Measurements from ENCODE around the gene SAG.

Gene SAG

DNA sequence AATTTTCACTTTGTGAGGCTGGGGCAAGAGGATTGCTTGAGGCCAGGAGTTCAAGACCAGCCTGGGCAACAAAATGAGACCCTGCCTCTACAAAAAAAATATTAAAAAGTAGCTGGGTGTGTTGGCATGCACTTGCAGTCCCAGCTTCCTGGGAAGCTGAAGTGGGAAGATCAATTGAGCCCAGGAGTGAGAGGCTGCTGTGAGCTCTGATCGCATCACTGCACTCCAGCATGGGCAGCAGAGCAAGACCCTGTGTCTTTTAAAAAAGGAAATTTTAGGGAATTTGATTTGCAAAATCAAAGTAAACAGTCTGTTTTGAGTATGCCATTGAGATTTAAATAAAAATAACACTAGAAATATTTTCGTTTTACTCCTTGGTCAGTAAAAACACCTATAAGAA, 28.7 kb upstream of the SAG start:
- peaks cover 0 to 5% of the 10 kb centered on the region in 2 experiments for H3K4me1 ChIP-seq (ENCODE audit: control insufficient read depth in 1 of 2, insufficient read depth in 2 of 2, low read length in 2 of 2)
- H4K12ac ChIP-seq (ENCODE audit: low read depth, low read length), result no peak overlapping the region
- H2AFZ ChIP-seq (ENCODE audit: insufficient read depth, low read length, poor library complexity), result no peak overlapping the region
- H4K91ac ChIP-seq (ENCODE audit: low read depth, low read length), result no peak overlapping the region
- H2BK5ac ChIP-seq (ENCODE audit: low read depth, low read length, poor library complexity), result no peak overlapping the region
- no peak overlapping the region for H3K18ac ChIP-seq (ENCODE audit: low read length)
- H3K79me1 ChIP-seq (ENCODE audit: low read length), result no peaks in the 10 kb centered on the region
- no peak overlapping the region for H3K23ac ChIP-seq (ENCODE audit: low read length)
- WGBS (ENCODE audit: extremely low coverage, insufficient coverage, insufficient read length), result no CpG with 5 or more reads among the region's 2 CpGs
- H2AK5ac ChIP-seq (ENCODE audit: low read length), result no peak overlapping the region
- peaks cover 28 to 54% of the 10 kb centered on the region in 2 experiments for H3K36me3 ChIP-seq (ENCODE audit: control insufficient read depth in 1 of 2, insufficient read depth in 2 of 2, low read length in 2 of 2)
- H2BK120ac ChIP-seq (ENCODE audit: insufficient read depth, low read length, poor library complexity), result no peak overlapping the region
- H3K9ac ChIP-seq (ENCODE audit: low read length), result no peak overlapping the region
- no peak overlapping the region for H3K4me2 ChIP-seq (ENCODE audit: low read length)
- H3K9me3 ChIP-seq (ENCODE audit: insufficient read depth, low read depth, low read length), result no peaks in the 10 kb centered on the region
- H3K27me3 ChIP-seq (ENCODE audit: insufficient read depth, low read length), result no peaks in the 10 kb centered on the region
- H2BK12ac ChIP-seq (ENCODE audit: low read length), result no peak overlapping the region
- no peaks in the 10 kb centered on the region for H3K79me2 ChIP-seq (ENCODE audit: control insufficient read depth, insufficient read depth, low read length, poor library complexity)
- H3K4me3 ChIP-seq (ENCODE audit: low read depth, low read length), result no peak overlapping the region
- no peak overlapping the region for H4K8ac ChIP-seq (ENCODE audit: low read depth, low read length)
- no peak overlapping the region for H3K14ac ChIP-seq (ENCODE audit: low read length)
- no peak for DNase-seq
- no peak overlapping the region for H3K4ac ChIP-seq (ENCODE audit: low read depth, low read length)
- no peak overlapping the region for H3K27ac ChIP-seq (ENCODE audit: low read depth, low read length)

DNA sequence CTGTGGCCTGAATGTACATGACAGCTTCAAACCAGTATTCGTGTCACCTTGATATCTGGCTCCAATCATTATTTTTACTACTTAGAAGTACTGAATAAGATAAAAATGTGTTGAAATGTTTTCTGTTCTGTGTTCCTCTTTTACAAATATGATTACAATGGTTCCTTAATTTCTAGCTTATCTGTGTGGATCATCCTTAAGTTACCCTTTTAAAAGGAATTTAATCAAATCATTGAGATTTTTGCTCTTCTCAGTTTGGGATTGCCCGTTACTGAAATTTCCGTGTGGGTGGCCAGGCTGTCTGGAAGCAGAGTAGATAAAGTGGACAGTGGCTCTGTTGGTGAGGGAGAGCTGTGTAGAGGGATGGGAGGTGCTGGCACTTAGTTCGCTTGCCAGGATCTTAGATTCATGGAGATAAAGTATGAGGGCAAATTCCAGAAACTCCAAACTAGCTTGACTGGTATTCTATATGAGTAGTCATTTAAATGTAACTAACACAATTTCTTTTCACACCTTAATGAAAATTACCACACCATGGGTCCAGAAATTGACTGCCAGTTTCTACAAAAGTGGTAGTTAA, 27.4 kb upstream of the SAG start:
- Histone ChIP-seq H3K4ac (ENCODE audit: low read depth, low read length) (no peak overlapping the region), H3K36me3 (ENCODE audit: control insufficient read depth in 1 of 2, insufficient read depth in 2 of 2, low read length in 2 of 2) (peaks cover 24 to 49% of the 10 kb centered on the region in 2 experiments), H4K12ac (ENCODE audit: low read depth, low read length) (no peak overlapping the region), H3K14ac (ENCODE audit: low read length) (no peak overlapping the region), H3K79me1 (ENCODE audit: low read length) (no peaks in the 10 kb centered on the region), H3K4me1 (ENCODE audit: control insufficient read depth in 1 of 2, insufficient read depth in 2 of 2, low read length in 2 of 2) (peaks cover 0 to 5% of the 10 kb centered on the region in 2 experiments), H3K9me3 (ENCODE audit: insufficient read depth, low read depth, low read length) (no peaks in the 10 kb centered on the region), H3K79me2 (ENCODE audit: control insufficient read depth, insufficient read depth, low read length, poor library complexity) (no peaks in the 10 kb centered on the region), H3K27me3 (ENCODE audit: insufficient read depth, low read length) (no peaks in the 10 kb centered on the region), H2AFZ (ENCODE audit: insufficient read depth, low read length, poor library complexity) (no peak overlapping the region), H4K91ac (ENCODE audit: low read depth, low read length) (no peak overlapping the region), H2BK12ac (ENCODE audit: low read length) (no peak overlapping the region), H3K9ac (ENCODE audit: low read length) (no peak overlapping the region), H3K27ac (ENCODE audit: low read depth, low read length) (no peak overlapping the region), H3K18ac (ENCODE audit: low read length) (no peak overlapping the region), H4K8ac (ENCODE audit: low read depth, low read length) (no peak overlapping the region), H2BK120ac (ENCODE audit: insufficient read depth, low read length, poor library complexity) (no peak overlapping the region), H2AK5ac (ENCODE audit: low read length) (no peak overlapping the region), H2BK5ac (ENCODE audit: low read depth, low read length, poor library complexity) (no peak overlapping the region), H3K23ac (ENCODE audit: low read length) (no peak overlapping the region), H3K4me2 (ENCODE audit: low read length) (no peak overlapping the region), H3K4me3 (ENCODE audit: low read depth, low read length) (no peak overlapping the region)
- DNase-seq, result peak in 1 of 2 donors; percentile 51
- WGBS (ENCODE audit: extremely low coverage, insufficient coverage, insufficient read length), result no CpG with 5 or more reads among the region's 4 CpGs

DNA sequence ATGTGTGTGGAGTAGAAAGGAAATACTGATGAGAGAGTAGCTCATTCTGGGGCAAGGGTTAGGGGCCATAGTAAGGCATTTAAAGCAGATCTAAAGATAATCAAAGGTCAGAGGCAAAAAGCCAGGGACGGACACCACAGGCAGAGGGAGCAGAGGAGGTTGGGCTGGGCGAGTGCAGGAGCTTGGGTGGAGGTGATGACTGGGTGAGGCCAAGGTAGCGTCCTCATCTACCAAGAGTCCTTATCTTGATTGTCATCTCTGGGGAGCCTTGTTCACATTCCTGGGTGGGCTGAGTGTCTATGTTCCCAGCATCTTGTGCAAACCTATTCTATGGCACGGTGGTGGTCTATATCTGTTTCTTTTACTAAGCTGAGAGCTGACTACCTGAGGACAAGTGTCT, 26.1 kb upstream of the SAG start:
- Histone ChIP-seq H3K23ac (ENCODE audit: low read length) (no peak overlapping the region), H4K91ac (ENCODE audit: low read depth, low read length) (no peak overlapping the region), H3K4me3 (ENCODE audit: low read depth, low read length) (no peak overlapping the region), H3K36me3 (ENCODE audit: control insufficient read depth in 1 of 2, insufficient read depth in 2 of 2, low read length in 2 of 2) (peaks cover 20 to 49% of the 10 kb centered on the region in 2 experiments), H3K27ac (ENCODE audit: low read depth, low read length) (no peak overlapping the region), H3K9ac (ENCODE audit: low read length) (no peak overlapping the region), H4K8ac (ENCODE audit: low read depth, low read length) (no peak overlapping the region), H4K12ac (ENCODE audit: low read depth, low read length) (no peak overlapping the region), H3K18ac (ENCODE audit: low read length) (no peak overlapping the region), H3K27me3 (ENCODE audit: insufficient read depth, low read length) (no peaks in the 10 kb centered on the region), H2AFZ (ENCODE audit: insufficient read depth, low read length, poor library complexity) (no peak overlapping the region), H3K9me3 (ENCODE audit: insufficient read depth, low read depth, low read length) (no peaks in the 10 kb centered on the region), H2BK12ac (ENCODE audit: low read length) (no peak overlapping the region), H3K4me2 (ENCODE audit: low read length) (no peak overlapping the region), H2BK120ac (ENCODE audit: insufficient read depth, low read length, poor library complexity) (no peak overlapping the region), H3K79me1 (ENCODE audit: low read length) (no peaks in the 10 kb centered on the region), H3K4ac (ENCODE audit: low read depth, low read length) (no peak overlapping the region), H3K4me1 (ENCODE audit: control insufficient read depth in 1 of 2, insufficient read depth in 2 of 2, low read length in 2 of 2) (peaks cover 0 to 8% of the 10 kb centered on the region in 2 experiments), H3K79me2 (ENCODE audit: control insufficient read depth, insufficient read depth, low read length, poor library complexity) (no peaks in the 10 kb centered on the region), H3K14ac (ENCODE audit: low read length) (no peak overlapping the region), H2BK5ac (ENCODE audit: low read depth, low read length, poor library complexity) (no peak overlapping the region), H2AK5ac (ENCODE audit: low read length) (no peak overlapping the region)
- no CpG with 5 or more reads among the region's 4 CpGs for WGBS (ENCODE audit: extremely low coverage, insufficient coverage, insufficient read length)
- DNase-seq, result no peak

DNA sequence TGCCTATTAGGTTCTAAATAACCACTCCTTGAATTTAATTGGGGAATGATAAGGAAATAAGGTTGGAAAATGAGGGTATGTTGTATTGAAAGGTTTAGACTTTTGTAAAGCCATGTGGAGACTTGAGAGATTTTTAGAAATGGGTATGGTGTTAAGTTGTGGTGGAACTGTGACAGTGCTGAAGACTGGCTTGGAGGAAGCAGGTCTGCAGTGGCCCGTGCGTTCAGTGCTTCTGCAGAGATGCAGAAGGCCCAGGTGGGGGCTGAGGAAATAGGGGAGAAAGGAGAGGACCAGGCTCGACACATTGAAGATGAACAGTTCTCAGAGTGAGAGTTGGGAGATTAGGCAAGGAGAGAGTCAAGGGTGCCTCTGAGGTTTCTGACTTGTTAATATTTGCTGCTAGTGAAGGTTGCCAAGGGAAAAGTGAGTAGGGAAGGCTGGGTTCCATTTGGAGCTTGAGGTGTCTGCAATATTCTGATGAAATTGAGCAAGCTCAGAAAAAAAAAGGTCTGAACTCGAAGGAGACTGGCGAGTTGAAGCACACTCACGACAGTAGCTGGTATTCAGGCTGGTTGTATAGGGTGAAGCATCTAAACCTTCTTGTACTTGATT, 25.5 kb upstream of the SAG start:
- H4K8ac ChIP-seq (ENCODE audit: low read depth, low read length), result no peak overlapping the region
- H2BK5ac ChIP-seq (ENCODE audit: low read depth, low read length, poor library complexity), result no peak overlapping the region
- peaks cover 19 to 48% of the 10 kb centered on the region in 2 experiments for H3K36me3 ChIP-seq (ENCODE audit: control insufficient read depth in 1 of 2, insufficient read depth in 2 of 2, low read length in 2 of 2)
- no peak overlapping the region for H3K4me2 ChIP-seq (ENCODE audit: low read length)
- H3K27me3 ChIP-seq (ENCODE audit: insufficient read depth, low read length), result no peaks in the 10 kb centered on the region
- H2AK5ac ChIP-seq (ENCODE audit: low read length), result no peak overlapping the region
- no peak overlapping the region for H4K12ac ChIP-seq (ENCODE audit: low read depth, low read length)
- H3K4me1 ChIP-seq (ENCODE audit: control insufficient read depth in 1 of 2, insufficient read depth in 2 of 2, low read length in 2 of 2), result peaks cover 0 to 8% of the 10 kb centered on the region in 2 experiments
- no peak for DNase-seq
- H3K4me3 ChIP-seq (ENCODE audit: low read depth, low read length), result no peak overlapping the region
- H2BK120ac ChIP-seq (ENCODE audit: insufficient read depth, low read length, poor library complexity), result no peak overlapping the region
- H3K4ac ChIP-seq (ENCODE audit: low read depth, low read length), result no peak overlapping the region
- H3K18ac ChIP-seq (ENCODE audit: low read length), result no peak overlapping the region
- H3K79me2 ChIP-seq (ENCODE audit: control insufficient read depth, insufficient read depth, low read length, poor library complexity), result no peaks in the 10 kb centered on the region
- H4K91ac ChIP-seq (ENCODE audit: low read depth, low read length), result no peak overlapping the region
- H2BK12ac ChIP-seq (ENCODE audit: low read length), result no peak overlapping the region
- no peak overlapping the region for H3K9ac ChIP-seq (ENCODE audit: low read length)
- no peak overlapping the region for H2AFZ ChIP-seq (ENCODE audit: insufficient read depth, low read length, poor library complexity)
- H3K23ac ChIP-seq (ENCODE audit: low read length), result no peak overlapping the region
- H3K79me1 ChIP-seq (ENCODE audit: low read length), result no peaks in the 10 kb centered on the region
- WGBS (ENCODE audit: extremely low coverage, insufficient coverage, insufficient read length), result no CpG with 5 or more reads among the region's 6 CpGs
- no peaks in the 10 kb centered on the region for H3K9me3 ChIP-seq (ENCODE audit: insufficient read depth, low read depth, low read length)
- no peak overlapping the region for H3K27ac ChIP-seq (ENCODE audit: low read depth, low read length)
- no peak overlapping the region for H3K14ac ChIP-seq (ENCODE audit: low read length)
